Measurements from ENCODE around the gene SIL1. TPM values are rescaled to one million over a fixed set of nuclear protein-coding genes. Genes with fewer than 3 reads are reported as not detected.

SIL1 gene
- total and polyA plus RNA-seq, 2 experiments from 2014 or later: 78.8 to 89.8 TPM

DNA sequence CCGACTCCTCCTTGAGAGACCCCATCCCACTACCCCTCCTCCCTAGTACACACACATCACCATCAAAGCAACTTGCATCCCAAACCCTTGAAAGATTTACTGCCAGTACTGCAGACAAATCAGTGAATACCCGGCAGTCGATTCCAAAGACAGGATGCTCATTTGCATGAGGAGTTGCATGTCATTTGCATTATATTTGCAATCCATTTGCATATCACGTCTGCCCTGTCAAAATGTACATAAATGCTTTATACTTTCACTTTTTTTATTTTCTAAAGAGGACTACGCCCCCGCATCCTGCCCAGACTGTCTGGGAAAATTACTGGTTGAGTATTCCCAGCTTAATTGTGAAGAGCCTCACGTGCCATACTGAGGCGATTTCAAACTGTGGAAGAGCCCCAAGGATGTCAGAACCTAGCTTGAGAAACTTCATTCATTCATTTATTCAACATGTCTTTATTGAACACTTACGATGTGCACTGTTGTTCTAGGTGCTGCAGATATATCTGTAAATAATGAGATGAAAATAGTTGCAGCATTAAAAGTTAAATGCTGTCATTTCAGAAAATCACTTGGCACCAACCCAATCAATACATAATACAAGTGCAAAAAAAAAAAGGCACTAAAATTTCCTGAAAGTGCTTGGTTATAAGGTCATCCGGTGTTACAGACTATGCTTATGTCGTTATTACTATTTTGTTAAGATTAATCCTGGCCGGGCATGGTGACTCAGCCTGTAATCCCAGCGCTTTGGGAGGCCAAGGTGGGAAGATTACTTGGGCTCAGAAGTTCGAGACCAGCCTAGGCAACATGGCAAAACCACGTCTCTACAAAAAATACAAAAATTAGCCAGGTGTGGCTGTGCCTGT lies 17.2 kb upstream of the SIL1 start:
- DNase-seq: peak; percentile 15
- H3F3A ChIP-seq (ENCODE audit: insufficient read depth): no peaks in the 10 kb centered on the region
- TF ChIP-seq EZH2 (IDR thresholded peaks at IDR 0.05; ENCODE audit: insufficient read depth, poor library complexity, severe bottlenecking): no peak
- no peak for TF ChIP-seq EZH2phosphoT487 (IDR thresholded peaks at IDR 0.05; ENCODE audit: insufficient read depth, low read depth)
- no peaks in the 10 kb centered on the region for H3K9me2 ChIP-seq (ENCODE audit: insufficient read depth)
- no peak overlapping the region for H3K27ac ChIP-seq
- H2AFZ ChIP-seq: no peak overlapping the region
- no peaks in the 10 kb centered on the region for H3K4me1 ChIP-seq (ENCODE audit: insufficient read depth)
- WGBS, 2 experiments (ENCODE audit: low coverage in 1 of 2, low lambda C conversion rate in 2 of 2, missing lambda C conversion rate in 2 of 2): 68 to 70% methylated on average over 15 of the region's 15 CpGs
- H3K4me2 ChIP-seq (ENCODE audit: unreplicated experiment): no peak overlapping the region
- no peaks in the 10 kb centered on the region for H3K9me3 ChIP-seq (ENCODE audit: low read depth)
- no peaks in the 10 kb centered on the region for H3K36me3 ChIP-seq (ENCODE audit: low read depth)
- H4K20me1 ChIP-seq (ENCODE audit: insufficient read depth): no peaks in the 10 kb centered on the region
- H3K9ac ChIP-seq: no peak overlapping the region
- in situ Hi-C loops (cut with MboI): no loop called here
- H3K79me2 ChIP-seq (ENCODE audit: insufficient read depth): no peaks in the 10 kb centered on the region
- H3K4me3 ChIP-seq: no peak overlapping the region
- H3K27me3 ChIP-seq (replicated peaks; ENCODE audit: insufficient read depth): no peaks in the 10 kb centered on the region

DNA sequence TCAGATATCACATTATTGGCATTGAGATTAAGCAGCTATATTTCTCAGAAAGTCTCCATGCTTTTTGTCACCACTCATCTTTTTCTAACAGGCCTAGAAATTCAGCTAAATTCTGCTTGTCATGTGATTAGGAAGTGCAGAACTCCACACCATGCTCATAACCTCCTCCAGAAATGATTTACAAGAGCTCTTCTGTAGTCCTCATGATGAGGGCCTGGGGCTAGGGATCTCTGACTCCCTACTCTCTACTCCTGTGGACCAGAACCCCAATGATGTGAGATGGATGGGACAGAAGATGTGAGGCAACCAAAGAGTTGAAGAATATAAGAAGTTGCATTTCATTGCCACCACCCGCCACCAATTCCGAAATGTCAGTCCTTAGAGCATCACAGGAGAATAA lies 16.5 kb upstream of the SIL1 start:
- Histone ChIP-seq H3K9ac (no peak overlapping the region), H3K27me3 (replicated peaks; ENCODE audit: insufficient read depth) (no peaks in the 10 kb centered on the region), H3K79me2 (ENCODE audit: insufficient read depth) (no peaks in the 10 kb centered on the region), H2AFZ (no peak overlapping the region), H3K4me3 (no peak overlapping the region), H3K4me2 (ENCODE audit: unreplicated experiment) (no peak overlapping the region), H4K20me1 (ENCODE audit: insufficient read depth) (no peaks in the 10 kb centered on the region), H3K4me1 (ENCODE audit: insufficient read depth) (no peaks in the 10 kb centered on the region), H3F3A (ENCODE audit: insufficient read depth) (no peaks in the 10 kb centered on the region), H3K9me3 (ENCODE audit: low read depth) (no peaks in the 10 kb centered on the region), H3K36me3 (ENCODE audit: low read depth) (no peaks in the 10 kb centered on the region), H3K9me2 (ENCODE audit: insufficient read depth) (no peaks in the 10 kb centered on the region), H3K27ac (no peak overlapping the region)
- no peak for DNase-seq
- in situ Hi-C loops (cut with MboI): no loop called here
- 88 to 100% methylated on average over 2 of the region's 2 CpGs for WGBS, 2 experiments (ENCODE audit: low coverage in 1 of 2, low lambda C conversion rate in 2 of 2, missing lambda C conversion rate in 2 of 2)
- TF ChIP-seq EZH2 (IDR thresholded peaks at IDR 0.05; ENCODE audit: insufficient read depth, poor library complexity, severe bottlenecking) (no peak), EZH2phosphoT487 (IDR thresholded peaks at IDR 0.05; ENCODE audit: insufficient read depth, low read depth) (no peak)

DNA sequence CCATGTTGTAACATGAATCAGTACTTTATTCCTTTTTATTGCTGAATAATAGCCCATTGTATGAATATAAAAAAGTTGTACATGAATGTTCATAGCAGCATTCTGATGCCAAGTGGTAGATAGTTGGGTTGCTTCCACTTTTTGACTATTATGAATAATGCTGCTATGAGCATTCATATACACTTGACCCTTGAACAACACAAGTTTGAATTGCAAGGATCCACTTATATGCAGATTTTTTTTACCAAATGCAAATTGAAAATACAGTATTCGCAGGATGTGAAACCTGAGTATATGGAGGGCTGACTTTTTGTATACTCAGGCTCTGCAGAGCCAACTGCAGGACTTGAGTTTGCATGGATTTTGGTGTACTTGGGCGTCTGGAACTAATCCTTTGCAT lies 14.7 kb upstream of the SIL1 start:
- no peak overlapping the region for H3K9ac ChIP-seq
- H3K4me2 ChIP-seq (ENCODE audit: unreplicated experiment): no peak overlapping the region
- H3K4me1 ChIP-seq (ENCODE audit: insufficient read depth): no peaks in the 10 kb centered on the region
- H3K9me2 ChIP-seq (ENCODE audit: insufficient read depth): no peaks in the 10 kb centered on the region
- no peaks in the 10 kb centered on the region for H3K9me3 ChIP-seq (ENCODE audit: low read depth)
- in situ Hi-C loops (cut with MboI): no loop called here
- H4K20me1 ChIP-seq (ENCODE audit: insufficient read depth): no peaks in the 10 kb centered on the region
- DNase-seq: no peak
- H3K27ac ChIP-seq: no peak overlapping the region
- H2AFZ ChIP-seq: no peak overlapping the region
- no peak for TF ChIP-seq EZH2 (IDR thresholded peaks at IDR 0.05; ENCODE audit: insufficient read depth, poor library complexity, severe bottlenecking)
- no peak for TF ChIP-seq EZH2phosphoT487 (IDR thresholded peaks at IDR 0.05; ENCODE audit: insufficient read depth, low read depth)
- 62 to 63% methylated on average over 2 of the region's 2 CpGs for WGBS, 2 experiments (ENCODE audit: low coverage in 1 of 2, low lambda C conversion rate in 2 of 2, missing lambda C conversion rate in 2 of 2)
- H3K4me3 ChIP-seq: no peak overlapping the region
- no peaks in the 10 kb centered on the region for H3K36me3 ChIP-seq (ENCODE audit: low read depth)
- no peaks in the 10 kb centered on the region for H3K79me2 ChIP-seq (ENCODE audit: insufficient read depth)
- no peaks in the 10 kb centered on the region for H3F3A ChIP-seq (ENCODE audit: insufficient read depth)
- H3K27me3 ChIP-seq (replicated peaks; ENCODE audit: insufficient read depth): no peaks in the 10 kb centered on the region

DNA sequence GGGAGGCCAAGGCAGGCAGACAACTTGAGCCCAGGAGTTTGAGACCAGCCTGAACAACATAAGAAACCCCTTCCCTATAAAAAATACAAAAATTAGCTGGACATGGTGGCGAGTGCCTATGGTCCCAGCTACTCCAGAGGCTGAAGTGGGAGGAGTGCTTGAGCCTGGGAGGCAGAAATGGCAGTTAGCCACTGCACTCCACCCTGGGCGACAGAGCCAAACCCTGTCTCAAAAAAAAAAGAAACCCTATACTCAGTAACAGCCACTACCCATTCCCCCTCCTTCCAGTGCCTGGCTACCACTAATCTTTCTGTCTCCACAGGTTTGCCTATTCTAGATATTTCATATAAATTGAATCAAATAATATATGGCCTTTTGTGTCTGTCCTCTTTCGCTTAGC lies 14.3 kb upstream of the SIL1 start:
- in situ Hi-C loops (cut with MboI): no loop called here
- no peak overlapping the region for H3K4me3 ChIP-seq
- no peak overlapping the region for H3K4me2 ChIP-seq (ENCODE audit: unreplicated experiment)
- DNase-seq: no peak
- WGBS, 2 experiments (ENCODE audit: low coverage in 1 of 2, low lambda C conversion rate in 2 of 2, missing lambda C conversion rate in 2 of 2): 40% methylated on average over 3 of the region's 3 CpGs
- no peaks in the 10 kb centered on the region for H3K36me3 ChIP-seq (ENCODE audit: low read depth)
- no peak overlapping the region for H3K27ac ChIP-seq
- no peaks in the 10 kb centered on the region for H3F3A ChIP-seq (ENCODE audit: insufficient read depth)
- no peaks in the 10 kb centered on the region for H3K79me2 ChIP-seq (ENCODE audit: insufficient read depth)
- H2AFZ ChIP-seq: no peak overlapping the region
- H3K4me1 ChIP-seq (ENCODE audit: insufficient read depth): no peaks in the 10 kb centered on the region
- H3K9me2 ChIP-seq (ENCODE audit: insufficient read depth): no peaks in the 10 kb centered on the region
- no peaks in the 10 kb centered on the region for H3K9me3 ChIP-seq (ENCODE audit: low read depth)
- no peak overlapping the region for H3K9ac ChIP-seq
- TF ChIP-seq EZH2 (IDR thresholded peaks at IDR 0.05; ENCODE audit: insufficient read depth, poor library complexity, severe bottlenecking) (no peak), EZH2phosphoT487 (IDR thresholded peaks at IDR 0.05; ENCODE audit: insufficient read depth, low read depth) (no peak)
- no peaks in the 10 kb centered on the region for H4K20me1 ChIP-seq (ENCODE audit: insufficient read depth)
- no peaks in the 10 kb centered on the region for H3K27me3 ChIP-seq (replicated peaks; ENCODE audit: insufficient read depth)
